Mammary epithelial cell (primary cell): ENCODE measurements around the gene LGALS14.

Source experiments
- EZH2 ChIP-seq: IDR thresholded peaks from 2 replicates; pipeline ENCODE4 v1.6.1; 2012; ENCODE audit warnings: low read length, inconsistent platforms, borderline replicate concordance
- TF ChIP-seq, protein P1 (sequence below), 2 donors: IDR thresholded peaks in 1 of 2; conservative IDR thresholded peaks in 1 of 2; 2 replicates each; pipeline ENCODE4 v1.5.1; 2011 to 2012; ENCODE audit warnings: inconsistent platforms in 2 of 2, low read length in 2 of 2, mild to moderate bottlenecking in 2 of 2, control low read depth in 1 of 2, low read depth in 1 of 2; ENCODE audit not compliant: insufficient read depth in 1 of 2; ENCODE audit errors: extremely low read depth in 1 of 2

GRCh38 chr19:39736088-39736487 is 31.8 kb downstream of the LGALS14 start:
- TF ChIP-seq, protein P1, sequence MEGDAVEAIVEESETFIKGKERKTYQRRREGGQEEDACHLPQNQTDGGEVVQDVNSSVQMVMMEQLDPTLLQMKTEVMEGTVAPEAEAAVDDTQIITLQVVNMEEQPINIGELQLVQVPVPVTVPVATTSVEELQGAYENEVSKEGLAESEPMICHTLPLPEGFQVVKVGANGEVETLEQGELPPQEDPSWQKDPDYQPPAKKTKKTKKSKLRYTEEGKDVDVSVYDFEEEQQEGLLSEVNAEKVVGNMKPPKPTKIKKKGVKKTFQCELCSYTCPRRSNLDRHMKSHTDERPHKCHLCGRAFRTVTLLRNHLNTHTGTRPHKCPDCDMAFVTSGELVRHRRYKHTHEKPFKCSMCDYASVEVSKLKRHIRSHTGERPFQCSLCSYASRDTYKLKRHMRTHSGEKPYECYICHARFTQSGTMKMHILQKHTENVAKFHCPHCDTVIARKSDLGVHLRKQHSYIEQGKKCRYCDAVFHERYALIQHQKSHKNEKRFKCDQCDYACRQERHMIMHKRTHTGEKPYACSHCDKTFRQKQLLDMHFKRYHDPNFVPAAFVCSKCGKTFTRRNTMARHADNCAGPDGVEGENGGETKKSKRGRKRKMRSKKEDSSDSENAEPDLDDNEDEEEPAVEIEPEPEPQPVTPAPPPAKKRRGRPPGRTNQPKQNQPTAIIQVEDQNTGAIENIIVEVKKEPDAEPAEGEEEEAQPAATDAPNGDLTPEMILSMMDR (conservative IDR thresholded peaks at IDR 0.05 in 1 of 2, IDR thresholded peaks at IDR 0.05 in 1 of 2; ENCODE audit: extremely low read depth in 1 of 2, insufficient read depth in 1 of 2, low read depth in 1 of 2, low read length in 2 of 2): no peak
- no peak for TF ChIP-seq EZH2
